ENCODE data around the gene GNAT2. TPM values are rescaled to one million over a fixed set of nuclear protein-coding genes. Genes with fewer than 3 reads are reported as not detected.

Gene GNAT2
- total RNA-seq, 6 experiments from 2014 or later: 0.11 to 0.40 (median 0.34) TPM; not detected in 3

GRCh38 chr1:109617291-109617801 is 2.1 kb downstream of the GNAT2 start:
- H3K4me3 Mint-ChIP-seq: peak overlapping the region; percentile 13; the same call in 1 of the 2 replicates
- peaks cover 67% of the 10 kb centered on the region for H3K4me1 Mint-ChIP-seq (ENCODE audit: low read depth)
- DNase-seq: peak; percentile 81
- H3K9me3 Mint-ChIP-seq: no peaks in the 10 kb centered on the region
- peaks cover 10% of the 10 kb centered on the region for H3K36me3 Mint-ChIP-seq (ENCODE audit: low read depth)
- peaks cover 7% of the 10 kb centered on the region for H3K27me3 Mint-ChIP-seq (ENCODE audit: insufficient read depth)
- TF ChIP-seq CTCF (IDR thresholded peaks at IDR 0.05): no peak
- peak overlapping the region; percentile 89 for H3K27ac Mint-ChIP-seq

GRCh38 chr1:109616391-109616790 is 3.0 kb downstream of the GNAT2 start:
- peaks cover 61% of the 10 kb centered on the region for H3K4me1 Mint-ChIP-seq (ENCODE audit: low read depth)
- no peak overlapping the region for H3K4me3 Mint-ChIP-seq
- TF ChIP-seq CTCF (IDR thresholded peaks at IDR 0.05): no peak
- peaks cover 7% of the 10 kb centered on the region for H3K27me3 Mint-ChIP-seq (ENCODE audit: insufficient read depth)
- H3K36me3 Mint-ChIP-seq (ENCODE audit: low read depth): peaks cover under 1% of the 10 kb centered on the region
- H3K9me3 Mint-ChIP-seq: no peaks in the 10 kb centered on the region
- no peak for DNase-seq
- peak overlapping the region; percentile 89 for H3K27ac Mint-ChIP-seq

GRCh38 chr1:109615879-109616278 is 3.5 kb downstream of the GNAT2 start:
- no peak for TF ChIP-seq CTCF (IDR thresholded peaks at IDR 0.05)
- DNase-seq: no peak
- H3K4me1 Mint-ChIP-seq (ENCODE audit: low read depth): peaks cover 66% of the 10 kb centered on the region
- H3K4me3 Mint-ChIP-seq: no peak overlapping the region
- H3K27ac Mint-ChIP-seq: peak overlapping the region; percentile 89
- no peaks in the 10 kb centered on the region for H3K9me3 Mint-ChIP-seq
- H3K36me3 Mint-ChIP-seq (ENCODE audit: low read depth): no peaks in the 10 kb centered on the region; the same call in 1 of the 2 replicates
- peaks cover 7% of the 10 kb centered on the region for H3K27me3 Mint-ChIP-seq (ENCODE audit: insufficient read depth)

GRCh38 chr1:109613361-109614147 is 5.9 kb downstream of the GNAT2 start:
- H3K9me3 Mint-ChIP-seq: no peaks in the 10 kb centered on the region
- H3K36me3 Mint-ChIP-seq (ENCODE audit: low read depth): no peaks in the 10 kb centered on the region; the same call in 1 of the 2 replicates
- peak overlapping the region; percentile 54; the same call in 1 of the 2 replicates for H3K4me3 Mint-ChIP-seq
- peaks cover 3% of the 10 kb centered on the region; the same call in 1 of the 2 replicates for H3K27me3 Mint-ChIP-seq (ENCODE audit: insufficient read depth)
- H3K27ac Mint-ChIP-seq: peak overlapping the region; percentile 72
- peaks cover 70% of the 10 kb centered on the region for H3K4me1 Mint-ChIP-seq (ENCODE audit: low read depth)
- DNase-seq: peak; percentile 48
- TF ChIP-seq CTCF (IDR thresholded peaks at IDR 0.05): no peak

GRCh38 chr1:109611308-109611990 is 8.0 kb downstream of the GNAT2 start:
- no peak overlapping the region for H3K4me3 Mint-ChIP-seq
- no peak for DNase-seq
- H3K4me1 Mint-ChIP-seq (ENCODE audit: low read depth): peaks cover 62% of the 10 kb centered on the region
- peak overlapping the region; percentile 82 for H3K27ac Mint-ChIP-seq
- peaks cover 3% of the 10 kb centered on the region for H3K36me3 Mint-ChIP-seq (ENCODE audit: low read depth)
- peaks cover 3% of the 10 kb centered on the region; the same call in 1 of the 2 replicates for H3K27me3 Mint-ChIP-seq (ENCODE audit: insufficient read depth)
- no peak for TF ChIP-seq CTCF (IDR thresholded peaks at IDR 0.05)
- H3K9me3 Mint-ChIP-seq: no peaks in the 10 kb centered on the region
